Neural progenitor cell (in vitro differentiated cells): ENCODE results near the gene BTBD16. TPM values are rescaled to one million over a fixed set of nuclear protein-coding genes. Genes with fewer than 3 reads are reported as not detected.

Source experiments
- DNase-seq: peaks from one replicate; pipeline ENCODE4 v3.0.0-alpha.2; 2016; ENCODE audit warnings: low spot score
- H2AFZ ChIP-seq: fragments of 200-600 bp; sonication (generic); replicated peaks from 2 replicates; pipeline ENCODE4 v1.6.1; 2016; ENCODE audit warnings: antibody characterized with exemption
- H3F3A ChIP-seq: fragments of 200-600 bp; sonication (generic); 2 replicates; pipeline ENCODE4 v1.6.1; 2016; ENCODE audit warnings: antibody characterized with exemption, low read depth
- H3K27ac ChIP-seq: fragments of 200-600 bp; sonication (generic); 2 replicates; pipeline ENCODE4 v1.5.1; 2016; ENCODE audit warnings: mild to moderate bottlenecking
- H3K27me3 ChIP-seq: fragments of 200-600 bp; sonication (generic); 2 replicates; pipeline ENCODE4 v1.6.1; 2016; ENCODE audit warnings: mild to moderate bottlenecking, moderate library complexity
- H3K36me3 ChIP-seq: fragments of 200-600 bp; sonication (generic); 2 replicates; pipeline ENCODE4 v1.5.1; 2016
- H3K4me1 ChIP-seq: fragments of 200-600 bp; sonication (generic); 2 replicates; pipeline ENCODE4 v1.6.1; 2016; ENCODE audit warnings: mixed run types
- H3K4me2 ChIP-seq: fragments of 200-600 bp; sonication (generic); 2 replicates; pipeline ENCODE4 v1.6.1; 2016
- H3K4me3 ChIP-seq: fragments of 200-600 bp; sonication (generic); 2 replicates; pipeline ENCODE4 v1.5.1; 2016
- H3K79me2 ChIP-seq: fragments of 200-600 bp; sonication (generic); 2 replicates; pipeline ENCODE4 v1.6.1; 2016; ENCODE audit warnings: low read depth
- H3K9ac ChIP-seq: fragments of 200-600 bp; sonication (generic); 2 replicates; pipeline ENCODE4 v1.6.1; 2016
- H3K9me3 ChIP-seq: fragments of 200-600 bp; sonication (generic); 2 replicates; pipeline ENCODE4 v1.5.1; 2016; ENCODE audit warnings: low read depth
- H4K20me1 ChIP-seq: fragments of 200-600 bp; sonication (generic); 2 replicates; pipeline ENCODE4 v1.6.1; 2016; ENCODE audit warnings: low read depth
- H3K27ac Mint-ChIP-seq: 3 replicates; pipeline ENCODE4 v1.8.0; 2021; ENCODE audit warnings: mixed read lengths
- H3K27me3 Mint-ChIP-seq: 2 replicates; pipeline ENCODE4 v1.8.0; 2022; ENCODE audit warnings: low read depth, mild to moderate bottlenecking, inconsistent platforms, moderate library complexity, mixed read lengths; ENCODE audit not compliant: insufficient read depth
- H3K36me3 Mint-ChIP-seq: 3 replicates; pipeline ENCODE4 v1.8.0; 2021; ENCODE audit warnings: mixed read lengths
- H3K4me1 Mint-ChIP-seq: 3 replicates; pipeline ENCODE4 v1.8.0; 2021; ENCODE audit warnings: mixed read lengths
- H3K4me3 Mint-ChIP-seq: 3 replicates; pipeline ENCODE4 v1.8.0; 2021; ENCODE audit warnings: mild to moderate bottlenecking, moderate library complexity, mixed read lengths
- H3K9me3 Mint-ChIP-seq: 3 replicates; pipeline ENCODE4 v1.8.0; 2020; ENCODE audit warnings: mixed read lengths
- EZH2 ChIP-seq: fragments of 200-600 bp; sonication (generic); IDR thresholded peaks from 2 replicates; pipeline ENCODE4 v1.6.1; 2017; ENCODE audit warnings: antibody characterized with exemption, mild to moderate bottlenecking, moderate library complexity
- EZH2phosphoT487 ChIP-seq: fragments of 200-600 bp; sonication (generic); IDR thresholded peaks from 2 replicates; pipeline ENCODE4 v1.6.1; 2017; ENCODE audit warnings: antibody characterized with exemption
- total RNA-seq: library from RNA; depleted of rRNA; stranded (reverse); fragments of >200 nt; gene quantifications from 2 replicates; pipeline ENCODE4 v1.2.3, GENCODE V29; 2015; ENCODE audit warnings: low replicate concordance
- TF ChIP-seq, protein P1 (sequence below): fragments of 200-600 bp; sonication (generic); IDR thresholded peaks from 2 replicates; pipeline ENCODE4 v1.5.1; 2017; ENCODE audit warnings: antibody characterized with exemption, mild to moderate bottlenecking

Gene BTBD16
- total RNA-seq, 1 donor from 2014 or later: not detected

DNA sequence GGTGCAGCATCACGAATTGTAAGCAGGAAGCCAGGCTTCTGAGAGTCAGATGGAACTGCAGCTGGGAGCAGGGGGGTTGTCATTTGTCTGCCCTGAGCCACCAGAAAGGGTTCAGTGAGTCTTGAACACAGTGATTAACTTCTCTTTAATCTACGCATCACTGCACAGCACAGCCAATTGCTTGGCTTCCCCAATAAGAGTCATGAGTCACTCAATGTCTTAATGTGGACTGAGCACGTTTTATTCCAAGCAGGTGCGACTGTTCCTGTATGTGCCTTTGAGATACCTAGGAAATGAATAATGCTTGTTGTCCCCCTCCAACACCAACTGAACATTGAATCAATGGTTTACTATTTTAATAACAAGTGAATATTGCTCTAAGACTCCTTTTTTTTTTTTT, 77.4 kb downstream of the BTBD16 start:
- Histone ChIP-seq H3K9ac (no peak overlapping the region), H3K4me3 (peak overlapping the region; percentile 28), H4K20me1 (no peaks in the 10 kb centered on the region), H2AFZ (no peak overlapping the region), H3K27me3 (no peaks in the 10 kb centered on the region), H3K4me2 (peak overlapping the region; percentile 79), H3F3A (peaks cover 29% of the 10 kb centered on the region), H3K4me1 (peaks cover 28% of the 10 kb centered on the region), H3K27ac (peak overlapping the region; percentile 91), H3K9me3 (peaks cover 7% of the 10 kb centered on the region), H3K79me2 (no peaks in the 10 kb centered on the region), H3K36me3 (no peaks in the 10 kb centered on the region)
- Mint-ChIP-seq H3K27ac (peak overlapping the region; percentile 72), H3K9me3 (peaks cover 30% of the 10 kb centered on the region), H3K27me3 (peaks cover 13% of the 10 kb centered on the region), H3K4me3 (no peak overlapping the region), H3K4me1 (peaks cover 41% of the 10 kb centered on the region), H3K36me3 (peaks cover 6% of the 10 kb centered on the region)
- DNase-seq: peak; percentile 86
- TF ChIP-seq, protein P1, sequence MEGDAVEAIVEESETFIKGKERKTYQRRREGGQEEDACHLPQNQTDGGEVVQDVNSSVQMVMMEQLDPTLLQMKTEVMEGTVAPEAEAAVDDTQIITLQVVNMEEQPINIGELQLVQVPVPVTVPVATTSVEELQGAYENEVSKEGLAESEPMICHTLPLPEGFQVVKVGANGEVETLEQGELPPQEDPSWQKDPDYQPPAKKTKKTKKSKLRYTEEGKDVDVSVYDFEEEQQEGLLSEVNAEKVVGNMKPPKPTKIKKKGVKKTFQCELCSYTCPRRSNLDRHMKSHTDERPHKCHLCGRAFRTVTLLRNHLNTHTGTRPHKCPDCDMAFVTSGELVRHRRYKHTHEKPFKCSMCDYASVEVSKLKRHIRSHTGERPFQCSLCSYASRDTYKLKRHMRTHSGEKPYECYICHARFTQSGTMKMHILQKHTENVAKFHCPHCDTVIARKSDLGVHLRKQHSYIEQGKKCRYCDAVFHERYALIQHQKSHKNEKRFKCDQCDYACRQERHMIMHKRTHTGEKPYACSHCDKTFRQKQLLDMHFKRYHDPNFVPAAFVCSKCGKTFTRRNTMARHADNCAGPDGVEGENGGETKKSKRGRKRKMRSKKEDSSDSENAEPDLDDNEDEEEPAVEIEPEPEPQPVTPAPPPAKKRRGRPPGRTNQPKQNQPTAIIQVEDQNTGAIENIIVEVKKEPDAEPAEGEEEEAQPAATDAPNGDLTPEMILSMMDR: no peak
- TF ChIP-seq EZH2: no peak
- TF ChIP-seq EZH2phosphoT487: no peak

DNA sequence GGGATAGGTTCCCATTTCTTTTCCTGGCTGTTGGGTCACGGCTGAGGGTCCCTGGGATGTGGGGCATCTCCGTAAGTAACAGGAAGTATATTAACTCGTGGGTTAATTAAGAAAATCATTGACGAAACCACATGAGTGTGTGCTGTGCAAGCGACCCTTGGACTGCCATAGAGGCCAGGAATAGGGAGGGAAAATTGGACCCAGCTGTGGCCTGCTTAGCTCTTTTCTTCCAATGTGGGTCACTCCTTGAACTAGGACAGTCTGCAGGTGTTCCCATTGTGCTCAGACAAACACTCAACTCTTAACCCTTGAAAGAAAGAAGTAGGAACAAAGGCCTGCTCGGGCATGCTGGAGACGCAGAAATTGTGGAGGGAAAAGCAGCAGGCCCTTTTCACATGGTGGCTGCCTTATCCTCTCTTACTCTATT, 77.9 kb downstream of the BTBD16 start:
- Histone ChIP-seq H3F3A (peaks cover 29% of the 10 kb centered on the region), H3K4me3 (peak overlapping the region; percentile 28), H3K4me1 (peaks cover 33% of the 10 kb centered on the region), H3K4me2 (peak overlapping the region; percentile 79), H3K36me3 (no peaks in the 10 kb centered on the region), H3K27ac (peak overlapping the region; percentile 91), H3K79me2 (no peaks in the 10 kb centered on the region), H3K9me3 (peaks cover 7% of the 10 kb centered on the region), H3K27me3 (no peaks in the 10 kb centered on the region), H4K20me1 (no peaks in the 10 kb centered on the region), H2AFZ (no peak overlapping the region), H3K9ac (no peak overlapping the region)
- Mint-ChIP-seq H3K9me3 (peaks cover 25% of the 10 kb centered on the region), H3K27me3 (peaks cover 13% of the 10 kb centered on the region), H3K4me1 (peaks cover 45% of the 10 kb centered on the region), H3K27ac (peak overlapping the region; percentile 70), H3K36me3 (peaks cover 6% of the 10 kb centered on the region), H3K4me3 (peak overlapping the region; percentile 48)
- DNase-seq: peak; percentile 85
- TF ChIP-seq EZH2 (no peak), EZH2phosphoT487 (no peak)
- TF ChIP-seq, protein P1: no peak

DNA sequence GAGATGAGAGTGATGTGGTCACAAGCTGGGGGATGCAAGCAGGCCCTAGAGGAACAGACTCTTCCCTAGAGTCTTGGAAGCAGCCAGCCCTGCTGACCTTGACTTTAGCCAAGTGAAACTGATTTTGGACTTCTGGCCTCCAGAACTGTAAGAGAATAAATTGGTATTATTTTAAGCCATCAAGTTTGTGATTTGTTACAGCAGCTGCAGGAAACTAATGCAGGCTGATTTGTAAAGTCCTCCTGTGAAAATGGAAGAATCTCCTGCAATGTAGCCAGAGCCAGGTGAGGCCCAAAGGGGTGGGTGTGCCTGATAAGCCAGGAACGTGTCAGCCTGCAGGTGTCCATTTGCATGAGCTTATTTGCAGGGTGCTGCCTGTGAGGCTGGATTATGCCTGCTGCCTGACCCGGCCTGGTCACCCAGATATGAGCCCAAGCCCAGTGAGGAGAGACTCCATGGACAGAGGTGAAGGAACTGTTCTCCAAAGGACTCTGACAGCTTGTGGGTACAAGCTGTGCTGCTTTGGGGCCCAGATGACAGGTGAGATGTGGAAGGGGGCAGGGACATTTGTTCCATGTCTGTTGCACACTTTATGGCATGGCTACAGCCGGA, 78.8 kb downstream of the BTBD16 start:
- Histone ChIP-seq H3K4me1 (peaks cover 33% of the 10 kb centered on the region), H2AFZ (no peak overlapping the region), H3K79me2 (no peaks in the 10 kb centered on the region), H3K27ac (peak overlapping the region; percentile 71), H3K36me3 (no peaks in the 10 kb centered on the region), H3K4me2 (no peak overlapping the region), H4K20me1 (no peaks in the 10 kb centered on the region), H3K9me3 (peaks cover 7% of the 10 kb centered on the region), H3K9ac (no peak overlapping the region), H3F3A (peaks cover 29% of the 10 kb centered on the region), H3K27me3 (no peaks in the 10 kb centered on the region), H3K4me3 (no peak overlapping the region)
- H3K27me3 Mint-ChIP-seq: peaks cover 13% of the 10 kb centered on the region
- DNase-seq: no peak
- H3K9me3 Mint-ChIP-seq: peaks cover 22% of the 10 kb centered on the region
- peaks cover 6% of the 10 kb centered on the region for H3K36me3 Mint-ChIP-seq
- no peak overlapping the region for H3K4me3 Mint-ChIP-seq
- no peak for TF ChIP-seq EZH2phosphoT487
- TF ChIP-seq EZH2: no peak
- TF ChIP-seq, protein P1: no peak
- H3K4me1 Mint-ChIP-seq: peaks cover 46% of the 10 kb centered on the region
- H3K27ac Mint-ChIP-seq: peak overlapping the region; percentile 65
